GM03348 (cell line): ENCODE data around the gene GPALPP1.
"Not testable (repeated sequence)": the region's sequence is repeated elsewhere in the genome, so short reads cannot be mapped to it uniquely, and the experiment has no call there.

ENCODE experiments used
- DNase-seq: peaks from one replicate; pipeline ENCODE4 v3.0.0; 2012; ENCODE audit warnings: low spot score

The GPALPP1 gene

DNA sequence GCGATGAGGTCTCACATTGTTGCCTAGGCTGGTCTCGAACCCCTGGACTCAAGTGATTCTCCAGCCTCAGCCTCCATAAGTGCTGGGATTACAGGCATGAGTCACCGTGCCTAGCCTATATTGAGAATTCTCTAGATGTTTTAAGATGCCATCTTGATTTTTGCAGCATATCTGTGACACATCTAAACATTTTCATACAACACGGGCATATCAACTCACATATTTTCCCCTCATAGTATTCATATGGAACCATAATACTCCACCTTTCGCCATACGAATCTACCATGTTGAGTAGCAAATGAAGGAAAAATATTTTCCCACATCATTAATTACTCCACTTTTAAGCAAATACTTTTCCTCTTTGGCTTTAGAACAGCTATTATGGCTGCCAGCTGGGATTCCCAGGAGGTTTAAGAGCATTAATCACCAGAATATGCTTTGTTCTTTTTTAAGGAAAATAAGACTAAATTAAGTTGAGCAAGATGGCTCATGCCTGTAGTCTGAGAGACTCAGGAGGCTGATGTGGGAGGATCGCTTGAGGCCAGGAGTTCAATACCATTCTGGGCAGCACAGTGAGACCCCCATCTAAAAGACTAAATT, 74.0 kb downstream of the GPALPP1 start:
- peak; percentile 40 for DNase-seq

DNA sequence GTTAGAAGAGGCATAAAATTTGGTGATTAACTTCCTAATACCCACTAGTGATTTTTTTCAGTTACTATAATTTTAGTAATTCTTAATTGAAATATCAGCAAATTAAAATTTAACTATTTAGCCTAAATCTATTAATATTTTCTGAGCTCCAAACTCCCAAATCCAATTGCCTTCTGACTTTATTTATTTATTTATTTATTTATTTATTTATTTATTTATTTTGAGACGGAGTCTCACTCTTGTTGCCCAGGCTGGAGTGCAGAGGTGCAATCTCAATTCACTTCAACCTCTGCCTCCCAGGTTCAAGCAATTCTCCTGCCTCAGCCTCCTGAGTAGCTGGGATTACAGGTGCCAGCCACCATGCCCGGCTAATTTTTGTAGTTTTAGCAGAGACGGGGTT, 74.6 kb downstream of the GPALPP1 start:
- DNase-seq = not testable (repeated sequence)

DNA sequence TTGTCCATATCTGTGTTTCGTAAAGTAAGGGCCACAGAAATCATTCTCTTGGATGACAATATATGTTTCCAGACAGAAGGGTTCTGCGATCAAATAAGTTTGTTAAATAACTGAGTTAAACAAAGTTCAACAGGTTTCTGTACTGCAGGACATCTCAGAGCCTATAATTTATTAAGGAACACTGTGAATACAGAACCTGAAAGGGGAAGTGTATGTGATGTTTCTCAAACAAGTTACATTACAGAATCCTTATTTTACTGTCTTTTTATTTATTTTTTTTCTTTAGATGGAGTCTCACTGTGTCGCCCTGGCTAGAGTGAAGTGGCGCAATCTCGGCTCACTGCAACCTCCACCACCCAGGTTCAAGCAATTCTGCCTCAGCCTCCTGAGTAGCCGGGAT, 75.6 kb downstream of the GPALPP1 start:
- no peak for DNase-seq

DNA sequence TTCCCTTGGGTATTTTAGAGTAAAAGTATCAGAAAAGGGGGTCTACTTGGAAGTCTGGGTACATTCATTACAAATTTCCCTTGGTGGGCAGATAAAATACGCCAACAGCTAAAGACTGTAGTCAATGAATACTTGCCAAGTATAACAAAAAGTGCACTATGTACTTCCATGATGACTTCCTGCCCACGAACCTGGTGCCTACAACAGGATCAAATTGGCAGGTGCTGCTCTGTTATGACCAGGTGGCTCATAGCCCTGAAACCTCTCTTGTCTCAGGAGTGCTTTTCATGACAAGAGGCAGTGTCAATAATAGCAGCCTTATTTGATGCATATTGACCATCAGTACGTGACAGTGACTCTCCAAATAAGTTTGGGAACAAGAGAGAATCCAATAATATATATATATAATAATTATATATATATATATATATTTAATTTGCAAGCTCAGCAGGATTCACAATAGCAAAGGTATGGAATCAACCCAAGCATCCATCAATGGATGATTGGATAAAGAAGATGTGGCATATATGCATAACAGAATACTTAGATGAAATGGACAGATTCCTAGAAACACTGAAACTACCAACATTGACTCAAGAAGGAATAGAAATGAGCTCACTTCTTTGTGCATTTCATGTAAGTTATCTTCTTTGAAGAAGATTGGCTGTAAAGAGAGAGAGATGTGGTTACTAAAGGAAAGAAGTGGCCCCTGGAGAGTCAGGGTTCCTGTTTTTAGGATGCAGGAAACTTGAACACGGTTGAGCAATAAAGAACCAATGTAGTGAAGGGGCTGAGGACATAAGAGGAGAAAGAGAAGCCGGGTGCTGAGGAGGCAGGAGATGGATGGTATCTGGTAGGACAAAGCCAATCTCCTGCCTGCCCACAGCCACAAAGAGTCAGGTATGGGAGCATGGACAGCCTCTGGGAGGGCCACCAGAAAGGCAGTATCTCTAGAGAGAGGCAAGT, 79.0 kb downstream of the GPALPP1 start:
- DNase-seq = no peak

DNA sequence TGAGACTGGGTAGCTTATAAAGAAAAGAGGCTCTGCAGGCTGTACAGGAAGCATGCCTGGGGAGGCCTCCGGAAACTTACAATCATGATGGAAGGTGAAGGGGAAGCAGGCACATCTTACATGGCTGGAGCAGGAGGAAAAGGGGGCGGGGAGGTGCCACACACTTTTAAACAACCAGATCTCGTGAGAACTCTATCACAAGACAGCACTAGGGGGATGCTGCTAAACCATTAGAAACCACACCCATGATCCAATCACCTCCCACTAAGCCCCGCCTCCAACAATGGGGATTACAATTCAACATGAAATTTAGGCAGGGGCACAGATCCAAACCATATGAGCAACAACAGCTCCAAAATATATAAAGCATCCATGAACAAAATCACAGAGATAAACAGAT, 84.5 kb downstream of the GPALPP1 start:
- no peak for DNase-seq

DNA sequence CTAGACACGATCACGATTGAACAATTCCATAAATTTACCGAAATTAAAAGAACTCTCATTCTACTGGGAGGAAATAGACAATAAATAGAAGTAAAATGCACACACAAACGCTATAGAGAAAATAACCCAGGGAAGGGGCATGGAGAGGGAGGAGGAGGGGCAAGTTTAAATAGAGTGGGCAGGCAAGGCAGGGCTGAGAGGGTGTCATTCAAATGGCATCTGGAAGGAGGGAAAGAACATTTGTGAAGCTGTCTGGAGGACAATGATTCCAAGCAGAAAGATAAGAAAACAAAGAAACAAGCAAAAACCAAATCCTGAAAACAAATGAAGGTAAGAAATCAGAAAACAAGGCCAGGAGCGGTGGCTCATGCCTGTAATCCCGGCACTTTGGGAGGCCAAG, 85.4 kb downstream of the GPALPP1 start:
- DNase-seq = no peak

DNA sequence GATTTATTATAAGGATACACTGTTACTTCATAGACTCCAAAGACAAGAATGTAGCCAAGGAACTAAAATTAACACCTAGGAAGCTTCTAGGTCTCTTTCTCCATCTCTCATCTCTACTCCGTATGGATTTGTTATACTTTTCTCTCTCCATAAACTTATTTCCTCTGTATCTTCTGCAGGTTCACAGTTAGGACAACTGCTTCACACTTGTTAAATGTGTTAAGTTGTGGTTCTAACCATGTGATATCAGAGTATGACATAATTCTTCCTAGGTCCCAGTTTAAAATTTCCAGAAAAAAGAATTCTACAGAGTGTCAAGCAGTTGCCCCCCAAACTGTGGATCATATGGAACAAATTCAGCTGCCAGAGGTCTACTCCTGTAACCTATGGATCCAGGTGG, 88.7 kb downstream of the GPALPP1 start:
- DNase-seq = no peak
